Measurements from ENCODE around the gene TMEM59L.

GRCh38 chr19:18639706-18640243, 27.1 kb downstream of the TMEM59L start:
- TF ChIP-seq CTCF (IDR thresholded peaks at IDR 0.05): no peak
- TF ChIP-seq POLR2A (IDR thresholded peaks at IDR 0.05): no peak

Measured in body of pancreas (tissue), 4 donors.